NCI-H446 (cell line): ENCODE measurements around the gene ATRAID.

Experiments used
- DNase-seq, 2 experiments: peaks; one replicate each; lab custom pipeline; 2025; lab: John Stamatoyannopoulos, UW

ATRAID gene

GRCh38 chr2:27219091-27219490, 7.2 kb downstream of the ATRAID start:
- DNase-seq = no peak

DNA sequence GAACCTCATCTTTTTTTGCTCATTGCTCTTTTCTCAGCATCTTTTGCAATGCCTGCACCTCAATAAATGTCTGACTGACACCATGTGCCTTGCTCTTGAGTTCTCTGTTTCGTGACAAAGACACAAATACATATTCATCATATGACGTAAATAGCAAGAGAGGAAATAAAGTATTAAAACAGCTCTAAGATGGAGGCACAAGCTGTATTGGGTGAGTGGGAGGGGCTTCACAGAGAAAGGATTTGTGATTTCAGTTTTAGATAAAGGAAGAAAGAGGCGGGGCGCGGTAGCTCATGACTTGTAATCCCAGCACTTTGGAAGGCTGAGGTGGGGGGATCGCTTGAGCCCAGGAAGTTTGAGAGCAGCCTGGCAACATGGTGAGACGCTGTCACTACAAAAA, 8.2 kb downstream of the ATRAID start:
- DNase-seq = no peak

DNA sequence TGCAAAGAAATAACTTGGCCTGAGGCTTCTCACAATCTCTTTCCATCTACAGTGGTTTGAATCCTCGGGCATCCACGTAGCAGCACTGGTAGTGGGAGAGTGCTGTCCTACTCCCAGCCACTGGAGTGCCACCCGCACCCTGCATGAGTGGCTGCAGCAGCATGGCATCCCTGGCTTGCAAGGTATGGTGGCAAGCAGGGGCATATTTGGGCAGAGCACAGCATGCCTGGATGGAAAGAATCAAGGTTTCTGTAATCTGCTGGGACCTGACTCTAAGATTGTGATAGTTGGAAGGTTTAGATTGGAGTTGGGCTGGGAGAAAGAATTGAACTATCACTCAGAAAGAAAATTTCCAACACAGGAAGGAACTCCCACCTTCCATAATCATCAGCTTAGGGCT, 9.3 kb downstream of the ATRAID start:
- DNase-seq = no peak

DNA sequence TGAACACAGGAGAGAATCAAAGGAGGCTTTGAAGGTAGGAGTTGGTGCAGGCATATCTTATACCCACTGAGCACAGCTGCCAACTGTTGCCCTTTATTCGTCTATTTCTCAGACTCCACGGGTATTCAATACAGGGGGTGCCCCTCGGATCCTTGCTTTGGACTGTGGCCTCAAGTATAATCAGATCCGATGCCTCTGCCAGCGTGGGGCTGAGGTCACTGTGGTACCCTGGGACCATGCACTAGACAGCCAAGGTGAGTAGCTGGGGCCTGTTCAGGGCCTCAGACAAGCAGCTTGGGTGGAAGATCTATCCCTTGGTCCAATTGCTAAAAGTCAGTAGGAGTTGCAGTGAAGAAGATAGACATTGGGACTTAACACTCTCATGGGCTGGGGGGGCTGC, 10.6 kb downstream of the ATRAID start:
- no peak for DNase-seq

- no peak for DNase-seq
Measured at GRCh38 chr2:27223416-27223815, 11.6 kb downstream of the ATRAID start.

DNA sequence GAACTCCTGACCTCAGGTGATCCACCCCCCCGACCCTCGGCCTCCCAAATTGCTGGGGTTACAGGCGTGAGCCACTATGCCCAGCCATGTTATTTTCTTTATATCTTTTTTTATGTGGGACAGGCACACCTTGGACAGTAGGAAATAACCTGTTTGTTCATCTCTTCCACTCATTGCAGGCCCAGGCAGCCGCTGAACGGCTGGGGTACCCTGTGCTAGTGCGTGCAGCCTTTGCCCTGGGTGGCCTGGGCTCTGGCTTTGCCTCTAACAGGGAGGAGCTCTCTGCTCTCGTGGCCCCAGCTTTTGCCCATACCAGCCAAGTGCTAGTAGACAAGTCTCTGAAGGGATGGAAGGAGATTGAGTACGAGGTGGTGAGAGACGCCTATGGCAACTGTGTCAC, 13.7 kb downstream of the ATRAID start:
- no peak for DNase-seq

DNA sequence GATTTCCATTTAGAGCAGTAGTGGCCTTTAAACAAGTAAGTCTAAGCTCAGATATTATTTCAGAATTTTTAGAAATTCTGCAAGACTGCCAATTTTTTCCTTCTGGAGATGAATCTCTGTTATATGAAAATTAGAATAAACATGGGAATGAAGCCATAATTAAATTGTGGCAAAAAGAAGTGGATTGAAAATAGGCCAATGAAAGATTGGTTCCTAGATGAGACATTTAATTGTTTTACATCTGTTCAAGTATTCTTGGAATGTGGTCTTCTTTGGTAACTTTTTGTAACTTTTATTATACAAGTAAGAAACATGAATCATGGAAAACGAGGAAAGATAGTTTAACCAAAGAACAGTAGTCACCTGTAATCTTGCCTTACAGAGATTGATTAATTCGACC, 15.7 kb downstream of the ATRAID start:
- no peak for DNase-seq

DNA sequence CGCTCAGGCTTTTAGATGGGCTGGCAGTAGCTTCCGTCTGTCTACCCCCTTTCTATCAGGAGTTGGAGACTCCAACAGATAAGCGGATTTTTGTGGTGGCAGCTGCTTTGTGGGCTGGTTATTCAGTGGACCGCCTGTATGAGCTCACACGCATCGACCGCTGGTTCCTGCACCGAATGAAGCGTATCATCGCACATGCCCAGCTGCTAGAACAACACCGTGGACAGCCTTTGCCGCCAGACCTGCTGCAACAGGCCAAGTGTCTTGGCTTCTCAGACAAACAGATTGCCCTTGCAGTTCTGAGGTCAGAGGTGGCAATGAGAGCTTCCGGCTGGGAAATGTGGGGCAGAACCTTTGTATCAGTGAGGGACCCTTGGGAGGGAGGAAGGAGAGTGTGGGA, 20.1 kb downstream of the ATRAID start:
- no peak for DNase-seq

DNA sequence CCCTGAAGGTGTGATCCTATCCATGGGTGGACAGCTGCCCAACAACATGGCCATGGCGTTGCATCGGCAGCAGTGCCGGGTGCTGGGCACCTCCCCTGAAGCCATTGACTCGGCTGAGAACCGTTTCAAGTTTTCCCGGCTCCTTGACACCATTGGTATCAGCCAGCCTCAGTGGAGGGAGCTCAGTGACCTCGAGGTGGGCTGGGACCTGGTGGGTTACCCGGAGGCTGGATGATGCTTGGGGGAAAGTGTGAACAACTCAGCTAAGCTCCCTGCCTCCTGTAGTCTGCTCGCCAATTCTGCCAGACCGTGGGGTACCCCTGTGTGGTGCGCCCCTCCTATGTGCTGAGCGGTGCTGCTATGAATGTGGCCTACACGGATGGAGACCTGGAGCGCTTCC, 21.5 kb downstream of the ATRAID start:
- no peak for DNase-seq

DNA sequence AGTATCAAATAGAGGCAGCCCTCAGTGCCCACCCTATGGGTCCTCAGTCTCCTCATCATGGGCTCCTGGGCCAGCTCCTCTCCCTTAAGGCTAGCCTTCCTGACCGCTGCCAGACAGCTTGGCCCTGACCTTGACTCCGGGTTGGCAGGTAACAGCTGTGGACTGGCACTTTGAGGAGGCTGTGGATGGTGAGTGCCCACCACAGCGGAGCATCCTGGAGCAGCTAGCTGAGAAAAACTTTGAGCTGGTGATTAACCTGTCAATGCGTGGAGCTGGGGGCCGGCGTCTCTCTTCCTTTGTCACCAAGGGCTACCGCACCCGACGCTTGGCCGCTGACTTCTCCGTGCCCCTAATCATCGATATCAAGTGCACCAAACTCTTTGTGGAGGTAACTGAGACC, 24.3 kb downstream of the ATRAID start:
- DNase-seq = no peak

- DNase-seq = no peak
Measured at GRCh38 chr2:27236626-27237025, 24.8 kb downstream of the ATRAID start.

DNA sequence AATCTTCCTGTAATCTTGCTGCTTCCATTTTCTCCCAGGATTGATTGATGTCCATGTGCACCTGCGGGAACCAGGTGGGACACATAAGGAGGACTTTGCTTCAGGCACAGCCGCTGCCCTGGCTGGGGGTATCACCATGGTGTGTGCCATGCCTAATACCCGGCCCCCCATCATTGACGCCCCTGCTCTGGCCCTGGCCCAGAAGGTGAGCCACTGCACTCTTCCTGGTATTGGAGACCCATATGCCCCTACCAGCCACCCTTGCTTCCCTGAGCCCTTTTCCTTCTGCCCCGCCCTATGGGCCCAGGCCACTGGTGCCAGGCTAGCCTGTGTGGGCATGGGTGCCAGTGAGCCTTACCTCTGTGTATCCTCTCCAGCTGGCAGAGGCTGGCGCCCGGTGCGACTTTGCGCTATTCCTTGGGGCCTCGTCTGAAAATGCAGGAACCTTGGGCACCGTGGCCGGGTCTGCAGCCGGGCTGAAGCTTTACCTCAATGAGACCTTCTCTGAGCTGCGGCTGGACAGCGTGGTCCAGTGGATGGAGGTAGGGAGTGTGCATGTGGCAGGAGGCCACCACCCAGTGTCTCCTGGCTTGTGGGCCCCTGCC, 25.6 kb downstream of the ATRAID start:
- DNase-seq = no peak

GRCh38 chr2:27238976-27239375, 27.1 kb downstream of the ATRAID start:
- no peak for DNase-seq

- no peak for DNase-seq
Measured at GRCh38 chr2:27240406-27240805, 28.6 kb downstream of the ATRAID start.

- no peak for DNase-seq
Measured at GRCh38 chr2:27241761-27242613, 30.1 kb downstream of the ATRAID start.

- DNase-seq = no peak
Measured at GRCh38 chr2:27242614-27242951, 30.7 kb downstream of the ATRAID start.

GRCh38 chr2:27243391-27244130, 31.7 kb downstream of the ATRAID start:
- DNase-seq = no peak

- DNase-seq = no peak
Measured at GRCh38 chr2:27245116-27245515, 33.3 kb downstream of the ATRAID start.

GRCh38 chr2:27245626-27246025, 33.8 kb downstream of the ATRAID start:
- DNase-seq = no peak

DNA sequence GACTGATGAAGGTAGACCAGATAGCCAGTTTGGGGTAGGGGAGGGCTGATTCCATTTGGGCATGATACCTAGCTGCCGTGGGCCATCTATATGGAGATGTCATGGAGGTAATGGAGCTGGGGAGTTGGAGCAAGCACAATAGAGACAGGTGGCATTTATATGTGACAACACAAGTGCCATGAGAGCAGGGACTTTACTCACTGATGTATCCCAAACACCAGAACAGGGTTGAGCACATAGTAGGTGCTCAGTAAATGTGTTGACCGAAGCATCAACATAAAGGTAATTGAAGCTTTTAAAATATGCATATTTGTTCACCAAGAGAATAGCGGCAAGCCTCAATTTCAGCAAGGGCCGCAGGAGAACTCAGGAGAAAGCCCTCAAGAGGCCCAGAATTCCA, 36.1 kb downstream of the ATRAID start:
- no peak for DNase-seq

- no peak for DNase-seq
Measured at GRCh38 chr2:27249159-27249890, 37.5 kb downstream of the ATRAID start.

- no peak for DNase-seq
Measured at GRCh38 chr2:27249891-27250651, 38.2 kb downstream of the ATRAID start.
